PFSK-1 (cell line): ENCODE results near the gene NIM1K.

Source experiments
- POLR2AphosphoS5 ChIP-seq: IDR thresholded peaks from 2 replicates; pipeline ENCODE4 v1.6.1; 2012; ENCODE audit warnings: low read depth, mild to moderate bottlenecking, control low read depth, low read length, moderate library complexity
- TAF1 ChIP-seq: IDR thresholded peaks from 2 replicates; pipeline ENCODE4 v1.6.1; 2012; ENCODE audit warnings: low read length, control low read depth, borderline replicate concordance; ENCODE audit not compliant: insufficient read depth

GRCh38 chr5:43236653-43237355 lies 44.8 kb downstream of the NIM1K start:
- TF ChIP-seq POLR2AphosphoS5 = no peak
- no peak for TF ChIP-seq TAF1
